ACC112 (cell line): Measurements from ENCODE around the gene EP400.
"Not testable (repeated sequence)": the region's sequence is repeated elsewhere in the genome, so short reads cannot be mapped to it uniquely, and the experiment has no call there.

Experiments
- H2AFZ ChIP-seq: fragments of 200-600 bp; sonication (generic); one replicate; pipeline ENCODE4 v1.6.0; 2017; ENCODE audit warnings: antibody characterized with exemption, low read length; ENCODE audit not compliant: unreplicated experiment
- H3K27ac ChIP-seq: fragments of 200-600 bp; sonication (generic); 2 replicates; pipeline ENCODE4 v1.5.1; 2014; ENCODE audit warnings: low read depth, mild to moderate bottlenecking, antibody characterized with exemption, low read length, moderate library complexity
- H3K27me3 ChIP-seq: fragments of 200-600 bp; sonication (generic); 2 replicates; pipeline ENCODE4 v1.6.1; 2014; ENCODE audit warnings: mild to moderate bottlenecking, antibody characterized with exemption, low read length, moderate library complexity, mixed read lengths; ENCODE audit not compliant: insufficient read depth
- H3K36me3 ChIP-seq: fragments of 200-600 bp; sonication (generic); 2 replicates; pipeline ENCODE4 v1.6.1; 2016; ENCODE audit warnings: mild to moderate bottlenecking, antibody characterized with exemption, low read length, moderate library complexity, mixed read lengths; ENCODE audit not compliant: insufficient read depth
- H3K4me1 ChIP-seq: fragments of 200-600 bp; sonication (generic); one replicate; pipeline ENCODE4 v1.6.1; 2016; ENCODE audit warnings: low read length, mixed read lengths; ENCODE audit not compliant: insufficient read depth, unreplicated experiment, control insufficient read depth
- H3K4me3 ChIP-seq: fragments of 200-600 bp; sonication (generic); 2 replicates; pipeline ENCODE4 v1.5.1; 2014; ENCODE audit warnings: mild to moderate bottlenecking, low read depth, low read length
- H3K79me2 ChIP-seq: fragments of 200-600 bp; sonication (generic); one replicate; pipeline ENCODE4 v1.6.0; 2016; ENCODE audit warnings: low read length; ENCODE audit not compliant: control insufficient read depth, unreplicated experiment, insufficient read depth

Gene EP400

DNA sequence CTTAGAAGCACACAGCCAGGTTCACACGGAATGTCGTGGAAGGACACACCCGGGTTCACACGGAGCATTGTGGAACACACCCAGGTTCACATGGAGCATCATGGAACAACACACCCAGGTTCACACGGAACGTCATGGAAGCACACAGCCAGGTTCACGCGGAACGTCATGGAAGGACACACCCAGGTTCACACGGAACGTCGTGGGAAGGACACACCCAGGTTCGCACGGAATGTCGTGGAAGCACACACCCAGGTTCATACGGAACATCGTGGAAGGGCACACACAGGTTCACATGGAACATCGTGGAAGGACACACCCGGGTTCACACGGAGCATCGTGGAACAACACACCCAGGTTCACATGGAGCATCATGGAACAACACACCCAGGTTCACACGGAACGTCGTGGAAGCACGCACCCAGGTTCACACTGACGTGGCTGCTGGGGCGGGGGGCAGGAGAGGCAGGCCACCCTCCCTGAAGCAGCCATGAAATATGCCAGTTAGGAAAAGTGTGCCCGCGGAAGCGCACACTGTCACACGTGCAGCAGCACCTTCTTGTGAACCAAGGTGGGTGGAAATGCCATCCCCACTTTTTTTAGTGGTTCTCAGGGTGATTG, 86.4 kb downstream of the EP400 start:
- no peak overlapping the region for H2AFZ ChIP-seq
- peaks cover 3% of the 10 kb centered on the region for H3K79me2 ChIP-seq
- no peaks in the 10 kb centered on the region for H3K4me1 ChIP-seq
- no peak overlapping the region for H3K27ac ChIP-seq
- no peaks in the 10 kb centered on the region for H3K27me3 ChIP-seq
- no peak overlapping the region for H3K4me3 ChIP-seq
- H3K36me3 ChIP-seq: peaks cover 22% of the 10 kb centered on the region

DNA sequence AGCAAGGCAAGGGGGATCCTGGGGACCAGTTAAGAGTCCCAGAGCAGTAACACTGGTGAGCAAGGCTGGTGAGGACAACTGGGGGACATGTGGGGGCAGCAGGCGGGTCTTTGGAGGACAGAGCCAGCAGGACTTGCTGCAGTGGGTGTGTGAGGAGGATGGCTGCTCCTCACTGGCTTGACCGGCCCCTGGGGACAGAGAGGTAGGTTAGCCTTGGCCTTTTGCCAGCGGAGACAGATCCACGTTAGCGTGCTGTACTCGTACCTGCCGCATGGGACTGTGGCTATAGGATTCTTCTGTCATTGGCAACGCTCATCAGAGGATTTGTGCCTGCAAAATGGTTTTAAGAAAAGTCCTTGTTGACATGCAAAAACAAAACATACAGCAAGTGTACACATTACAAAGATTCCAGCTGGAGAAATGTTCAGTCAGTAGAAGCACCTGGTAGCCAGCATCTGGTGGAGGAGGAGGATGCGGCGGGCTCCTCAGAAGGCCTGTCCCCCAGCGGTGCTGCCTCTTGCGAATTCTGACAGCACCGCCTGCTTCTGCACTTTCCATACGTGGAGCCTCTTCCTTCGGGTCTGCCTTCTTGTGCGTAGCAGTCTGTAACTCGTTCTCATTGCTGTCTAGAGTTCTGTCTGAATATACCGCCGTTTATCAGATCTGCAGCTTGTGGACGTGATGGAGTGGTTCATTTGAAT, 91.3 kb downstream of the EP400 start:
- Histone ChIP-seq H3K79me2 (peaks cover 3% of the 10 kb centered on the region), H3K27ac (no peak overlapping the region), H3K27me3 (no peaks in the 10 kb centered on the region), H2AFZ (no peak overlapping the region), H3K4me3 (no peak overlapping the region), H3K4me1 (no peaks in the 10 kb centered on the region), H3K36me3 (peaks cover 11% of the 10 kb centered on the region)

DNA sequence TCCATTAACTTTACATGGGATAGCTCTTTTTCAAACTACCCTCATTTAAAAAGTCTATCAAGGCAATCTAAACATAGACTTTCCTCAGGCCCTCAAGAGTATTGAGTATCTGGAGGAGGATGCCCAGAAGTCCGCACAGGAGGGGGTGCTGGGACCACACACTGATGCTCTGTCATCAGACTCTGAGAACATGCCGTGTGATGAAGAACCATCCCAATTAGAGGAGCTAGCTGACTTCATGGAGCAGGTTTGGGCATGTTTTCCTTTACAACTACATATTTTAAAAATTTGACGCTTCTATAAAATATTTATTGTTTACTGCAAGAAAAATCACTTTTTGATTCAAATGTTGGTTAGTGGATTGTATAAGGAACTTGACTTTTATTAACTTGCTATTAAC, 93.5 kb downstream of the EP400 start:
- Histone ChIP-seq H3K79me2 (peaks cover 3% of the 10 kb centered on the region), H3K27ac (no peak overlapping the region), H3K36me3 (peaks cover 19% of the 10 kb centered on the region), H2AFZ (no peak overlapping the region), H3K4me3 (no peak overlapping the region), H3K27me3 (no peaks in the 10 kb centered on the region), H3K4me1 (no peaks in the 10 kb centered on the region)

DNA sequence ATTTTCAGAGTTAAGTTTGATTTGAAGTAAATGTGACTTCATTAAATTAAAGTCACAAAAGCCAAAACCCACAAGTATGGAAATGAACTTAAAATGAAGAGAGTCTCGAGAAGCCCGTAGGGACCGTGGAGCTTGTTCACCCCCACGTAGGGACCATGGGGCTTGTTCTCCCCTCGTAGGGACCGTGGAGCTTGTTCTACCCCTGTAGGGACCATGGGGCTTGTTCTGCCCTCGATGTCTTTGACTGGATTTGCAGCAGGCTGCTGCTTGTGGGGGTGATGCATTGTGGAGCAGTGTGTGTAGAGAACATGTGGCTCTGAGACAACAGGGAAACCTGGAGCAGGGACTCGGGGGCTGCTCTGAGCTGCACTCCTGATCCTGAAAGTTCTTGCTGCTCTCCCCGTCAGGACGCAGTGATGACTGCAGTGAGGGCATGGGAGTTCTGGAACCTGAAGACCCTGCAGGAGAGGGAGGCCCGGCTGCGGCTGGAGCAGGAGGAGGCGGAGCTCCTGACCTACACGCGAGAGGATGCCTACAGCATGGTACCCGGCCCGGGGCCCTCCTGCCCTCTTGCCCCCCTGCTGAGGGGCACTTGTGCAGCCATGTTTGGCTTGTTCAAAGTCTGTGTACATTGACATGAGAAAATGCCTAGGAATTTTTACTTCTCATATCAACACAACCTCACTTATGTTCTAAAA, 94.2 kb downstream of the EP400 start:
- H3K36me3 ChIP-seq: peaks cover 19% of the 10 kb centered on the region
- H2AFZ ChIP-seq: no peak overlapping the region
- H3K27ac ChIP-seq: no peak overlapping the region
- H3K27me3 ChIP-seq: no peaks in the 10 kb centered on the region
- peaks cover 3% of the 10 kb centered on the region for H3K79me2 ChIP-seq
- no peak overlapping the region for H3K4me3 ChIP-seq
- H3K4me1 ChIP-seq: no peaks in the 10 kb centered on the region

DNA sequence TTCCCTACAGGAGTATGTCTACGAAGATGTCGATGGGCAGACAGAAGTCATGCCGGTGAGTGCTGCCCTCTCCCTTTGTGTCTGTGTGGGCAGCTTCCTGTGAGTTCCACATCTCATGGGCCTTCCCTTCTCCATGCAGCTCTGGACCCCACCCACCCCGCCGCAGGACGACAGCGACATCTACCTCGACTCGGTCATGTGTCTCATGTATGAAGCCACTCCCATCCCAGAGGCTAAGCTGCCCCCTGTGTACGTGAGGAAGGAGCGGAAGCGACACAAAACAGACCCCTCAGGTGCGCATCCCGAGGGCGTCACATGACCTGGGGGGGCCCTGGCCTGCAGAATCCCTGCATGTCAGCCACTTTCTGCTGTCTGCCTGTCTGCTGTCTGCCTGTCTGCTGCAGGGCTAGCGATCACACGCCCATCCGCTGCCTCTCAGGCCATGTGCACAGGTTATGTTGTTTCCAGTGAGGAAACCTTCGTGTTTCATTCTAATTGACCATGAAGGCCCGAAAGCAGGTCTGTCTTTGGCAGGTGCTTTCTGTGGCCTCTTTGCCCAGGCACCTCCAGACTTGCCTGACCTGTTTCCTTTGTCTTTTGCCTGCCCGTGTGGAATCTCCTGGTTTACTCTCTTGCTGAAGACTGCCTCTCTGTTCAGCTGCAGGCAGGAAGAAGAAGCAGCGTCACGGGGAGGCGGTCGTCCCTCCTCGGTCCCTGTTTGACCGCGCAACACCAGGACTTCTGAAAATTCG, 95.1 kb downstream of the EP400 start:
- Histone ChIP-seq H3K4me3 (no peak overlapping the region), H3K27me3 (no peaks in the 10 kb centered on the region), H3K36me3 (peaks cover 26% of the 10 kb centered on the region), H3K4me1 (no peaks in the 10 kb centered on the region), H3K79me2 (peaks cover 3% of the 10 kb centered on the region), H3K27ac (no peak overlapping the region), H2AFZ (no peak overlapping the region)

DNA sequence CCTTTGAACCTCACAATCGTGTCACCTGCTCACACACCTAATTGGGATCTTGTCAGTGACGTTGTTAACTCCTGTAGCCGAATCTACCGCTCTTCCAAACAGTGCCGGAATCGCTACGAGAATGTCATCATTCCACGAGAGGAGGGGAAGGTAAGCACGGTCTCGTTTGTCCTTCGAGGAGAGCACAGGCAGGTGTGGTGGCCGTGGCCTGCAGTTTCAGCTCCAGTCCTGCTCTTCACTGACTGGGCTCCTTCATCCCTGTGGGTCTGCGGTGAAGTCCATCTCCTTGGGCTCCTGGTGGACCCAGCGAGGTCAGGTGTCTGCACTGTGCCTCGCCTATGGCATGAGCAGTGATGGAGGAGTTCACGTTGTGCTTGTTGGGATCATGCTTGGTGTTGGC, 96.0 kb downstream of the EP400 start:
- Histone ChIP-seq H3K27me3 (no peaks in the 10 kb centered on the region), H3K4me3 (no peak overlapping the region), H3K27ac (no peak overlapping the region), H3K36me3 (peaks cover 31% of the 10 kb centered on the region), H3K4me1 (no peaks in the 10 kb centered on the region), H3K79me2 (peaks cover 3% of the 10 kb centered on the region), H2AFZ (no peak overlapping the region)

DNA sequence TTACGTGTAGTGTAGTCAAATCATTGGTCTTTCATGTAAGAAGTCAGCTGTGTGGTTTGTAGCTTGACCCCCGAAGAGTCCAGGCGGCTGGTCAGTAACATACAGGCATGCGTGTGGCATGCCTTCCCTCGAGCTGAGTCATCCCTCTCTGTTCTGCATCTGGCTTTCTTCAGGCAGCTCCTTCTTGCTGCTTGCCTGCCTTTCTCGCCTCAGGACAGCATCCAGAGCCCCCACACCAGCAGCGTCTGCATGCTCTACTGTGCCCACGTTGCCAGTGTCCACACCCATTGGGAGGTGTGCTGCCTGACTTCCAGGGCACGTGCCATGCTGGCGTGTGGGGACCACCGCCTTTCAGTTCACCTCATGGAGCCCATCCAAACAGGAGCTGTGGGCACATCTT, 96.8 kb downstream of the EP400 start:
- no peaks in the 10 kb centered on the region for H3K27me3 ChIP-seq
- H3K4me3 ChIP-seq: no peak overlapping the region
- H3K4me1 ChIP-seq: no peaks in the 10 kb centered on the region
- H3K79me2 ChIP-seq: no peaks in the 10 kb centered on the region
- H3K27ac ChIP-seq: no peak overlapping the region
- no peak overlapping the region for H2AFZ ChIP-seq
- peaks cover 34% of the 10 kb centered on the region for H3K36me3 ChIP-seq

DNA sequence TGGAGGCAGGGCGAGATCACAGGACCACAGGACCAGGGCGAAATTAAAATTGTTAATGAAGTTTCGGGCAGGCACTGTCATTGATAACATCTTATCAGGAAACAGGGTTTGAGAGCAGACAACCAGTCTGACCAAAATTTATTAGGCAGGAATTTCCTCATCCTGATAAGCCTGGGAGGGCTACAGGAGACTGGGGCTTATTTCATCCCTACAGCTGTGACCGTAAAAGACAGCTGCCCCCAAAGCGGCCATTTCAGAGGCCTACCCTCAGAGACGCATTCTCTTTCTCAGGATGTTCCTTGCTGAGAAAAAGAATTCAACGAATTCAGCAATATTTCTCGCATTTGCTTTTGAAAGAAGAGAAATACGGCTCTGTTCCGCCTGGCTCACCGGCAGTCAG, 97.9 kb downstream of the EP400 start:
- peaks cover 34% of the 10 kb centered on the region for H3K36me3 ChIP-seq
- H3K27ac ChIP-seq, H2AFZ ChIP-seq, H3K27me3 ChIP-seq, H3K79me2 ChIP-seq, H3K4me3 ChIP-seq, H3K4me1 ChIP-seq: not testable (repeated sequence)

DNA sequence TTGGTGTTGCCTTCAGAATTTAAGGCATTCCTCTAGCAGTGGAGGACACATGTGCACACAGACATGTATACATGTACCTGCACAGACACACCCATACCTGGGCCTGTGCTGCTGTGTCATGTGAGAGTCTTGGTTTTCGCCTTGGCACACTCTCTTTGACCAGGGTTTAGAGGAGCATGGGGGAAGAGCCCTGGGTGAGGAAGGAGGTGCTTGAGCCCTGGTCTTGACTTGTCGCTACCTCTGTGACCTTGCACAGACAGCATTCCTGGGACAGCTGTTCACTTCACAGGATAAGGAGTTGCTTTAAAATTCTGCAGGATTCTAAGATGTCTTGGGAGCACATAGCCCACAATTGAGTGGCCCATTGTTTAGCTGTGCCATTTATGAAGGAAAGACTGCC, 99.7 kb downstream of the EP400 start:
- no peaks in the 10 kb centered on the region for H3K79me2 ChIP-seq
- H3K36me3 ChIP-seq: peaks cover 42% of the 10 kb centered on the region
- no peak overlapping the region for H3K27ac ChIP-seq
- H3K4me1 ChIP-seq: no peaks in the 10 kb centered on the region
- H2AFZ ChIP-seq: no peak overlapping the region
- H3K27me3 ChIP-seq: no peaks in the 10 kb centered on the region
- H3K4me3 ChIP-seq: no peak overlapping the region

DNA sequence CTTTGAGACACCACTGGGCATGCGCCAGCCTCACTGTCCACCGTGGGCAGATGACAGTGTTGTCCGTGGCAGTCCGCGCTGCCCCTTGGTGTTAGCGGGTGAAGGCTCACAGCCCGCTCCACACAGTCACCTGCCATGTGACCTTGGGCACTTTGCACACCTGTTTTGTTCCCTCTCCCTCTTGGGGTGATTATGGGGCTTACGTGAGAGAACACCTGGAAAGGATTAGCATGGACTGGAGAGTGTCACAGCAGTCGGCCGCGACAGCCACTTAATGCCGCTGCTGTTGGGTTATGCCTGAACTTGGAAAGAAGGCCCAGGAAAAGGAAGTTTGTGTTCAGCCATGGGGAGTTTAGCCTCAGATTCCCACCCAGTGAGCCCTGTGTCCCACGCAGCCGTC, 100.1 kb downstream of the EP400 start:
- no peak overlapping the region for H2AFZ ChIP-seq
- no peak overlapping the region for H3K4me3 ChIP-seq
- H3K4me1 ChIP-seq: no peaks in the 10 kb centered on the region
- peaks cover 42% of the 10 kb centered on the region for H3K36me3 ChIP-seq
- no peak overlapping the region for H3K27ac ChIP-seq
- no peaks in the 10 kb centered on the region for H3K79me2 ChIP-seq
- H3K27me3 ChIP-seq: no peaks in the 10 kb centered on the region
